Raji (cell line): ENCODE measurements around the gene CKM.

Experiments
- POLR2A ChIP-seq: IDR thresholded peaks from 2 replicates; pipeline ENCODE4 v1.6.1; 2011; ENCODE audit warnings: low read depth, low read length, control low read depth; ENCODE audit not compliant: insufficient read depth

The CKM gene

DNA sequence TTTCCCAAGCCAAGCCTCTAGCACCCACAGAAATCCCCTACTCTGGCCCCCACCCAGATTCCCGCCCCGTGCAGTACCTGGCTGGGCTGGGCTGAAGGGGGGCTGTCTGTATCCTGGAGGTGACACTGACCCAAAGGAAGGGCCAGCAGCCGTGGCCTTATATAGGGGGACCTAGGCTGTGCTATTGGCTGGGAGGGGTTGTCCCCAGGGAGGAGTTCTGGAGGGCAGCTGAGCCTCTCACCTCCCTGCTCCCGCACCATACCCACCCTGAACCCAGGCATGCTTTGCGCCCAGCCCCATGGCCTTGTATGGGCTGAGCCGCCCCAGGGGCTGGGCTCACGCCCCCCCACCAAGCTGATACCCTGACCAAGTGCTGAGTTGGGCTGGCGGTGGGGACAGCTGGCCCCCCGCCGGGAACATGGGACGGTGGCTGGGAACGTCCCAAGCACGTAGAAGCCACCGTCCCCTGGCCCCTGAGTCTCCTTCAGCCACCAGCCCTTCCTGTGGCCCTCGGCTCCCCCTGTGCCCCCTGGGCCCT is at the start of gene CKM:
Gene CKM, minus strand, starts transcription at position 132 of the 538 bp plus-strand sequence. CDS start 3,162 bp downstream, outside the sequence.
- no peak for TF ChIP-seq POLR2A

DNA sequence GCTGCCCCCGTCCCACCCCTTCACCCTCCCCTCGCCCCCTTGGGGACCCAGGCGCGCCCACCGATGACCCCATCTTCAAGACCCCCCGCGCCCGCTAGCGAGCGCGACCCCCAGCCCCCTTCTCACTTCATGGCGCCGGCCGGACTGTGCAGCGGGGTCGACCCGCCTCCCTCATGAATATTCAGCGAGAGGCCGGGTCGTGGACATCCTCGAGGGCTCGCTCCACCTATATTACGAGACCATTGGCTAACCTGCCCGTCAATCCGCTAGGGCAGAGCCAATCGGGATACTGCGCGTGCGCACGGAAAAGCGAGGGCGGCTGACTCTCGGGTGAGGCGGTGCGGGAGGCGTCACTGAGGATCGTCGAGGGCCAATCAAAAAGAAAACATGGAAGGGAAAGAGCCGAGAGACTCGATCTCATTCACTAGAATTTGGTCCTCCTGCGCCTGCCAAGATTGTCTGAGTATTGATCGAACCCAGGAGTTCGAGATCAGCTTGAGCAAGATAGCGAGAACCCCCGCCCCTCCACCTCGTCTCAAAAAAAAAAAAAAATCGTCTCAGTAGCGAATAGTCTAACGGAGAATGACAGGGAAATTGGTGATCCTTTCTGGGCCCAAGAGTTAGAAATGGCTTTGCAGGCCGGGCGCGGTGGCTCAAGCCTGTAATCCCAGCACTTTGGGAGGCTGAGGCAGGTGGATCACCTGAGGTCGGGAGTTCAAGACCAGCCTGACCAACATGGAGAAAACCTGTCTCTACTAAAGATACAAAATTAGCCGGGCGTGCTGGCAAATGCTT is 47.9 kb upstream of the CKM start, which contains the start of gene ERCC2:
Gene ERCC2, minus strand, starts transcription at position 164 of the 795 bp plus-strand sequence. Its CDS starts 33 bp downstream, at position 131.
- TF ChIP-seq POLR2A, result peak; percentile 71

DNA sequence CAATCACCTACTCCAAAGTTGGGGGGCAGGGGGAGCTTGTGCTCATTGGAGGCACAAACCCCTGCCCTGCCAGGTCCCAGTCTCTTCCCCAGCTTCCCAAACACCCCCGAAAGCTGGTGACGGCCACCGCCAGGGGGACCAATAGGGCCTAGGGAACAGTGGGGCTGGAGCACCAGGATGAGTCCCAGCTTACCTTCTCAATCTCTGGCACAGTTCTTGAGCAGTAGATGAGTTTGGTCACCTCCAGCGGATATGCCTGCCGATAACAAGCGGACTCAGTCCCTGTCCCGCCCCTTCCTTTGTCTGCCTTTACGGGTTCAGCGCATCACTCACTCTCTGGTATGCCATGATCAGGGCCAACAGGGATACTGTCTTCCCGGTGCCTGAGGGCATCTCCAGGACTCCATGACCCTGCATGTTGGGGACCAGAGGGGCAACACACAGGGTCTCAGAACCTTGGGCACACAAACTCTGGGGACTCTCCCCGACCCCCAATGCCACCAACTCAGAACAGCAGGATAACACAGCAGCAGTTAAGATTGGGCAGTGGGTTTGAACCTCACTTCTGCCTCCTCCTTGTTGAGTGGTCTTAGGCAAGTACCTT is 46.2 kb upstream of the CKM start:
- TF ChIP-seq POLR2A, result no peak

- TF ChIP-seq POLR2A, result no peak
Observed at GRCh38 chr19:45368127-45368526, 45.5 kb upstream of the CKM start.

DNA sequence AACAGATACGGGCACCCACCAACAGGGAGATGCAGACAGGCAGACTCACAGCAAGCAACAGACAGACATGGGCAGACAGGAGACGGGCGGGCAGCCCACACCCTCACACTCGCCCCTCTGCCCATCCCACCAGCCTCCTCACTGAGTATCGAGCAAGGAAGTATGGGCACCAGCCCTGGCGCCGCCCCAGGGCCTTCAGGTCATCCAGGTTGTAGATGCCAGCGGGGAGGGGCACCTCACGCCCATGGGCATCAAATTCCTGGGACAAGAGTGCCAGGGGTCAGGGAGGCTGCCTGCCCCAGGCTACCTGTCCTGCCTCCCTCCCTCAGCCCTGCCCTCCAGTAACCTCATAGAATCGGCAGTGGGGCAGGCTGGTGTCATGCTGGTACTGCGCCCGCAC is 42.0 kb upstream of the CKM start:
- TF ChIP-seq POLR2A, result no peak

- TF ChIP-seq POLR2A, result no peak
Observed at GRCh38 chr19:45363861-45364459, 41.3 kb upstream of the CKM start.

- no peak for TF ChIP-seq POLR2A
Observed at GRCh38 chr19:45362291-45362690, 39.6 kb upstream of the CKM start.

DNA sequence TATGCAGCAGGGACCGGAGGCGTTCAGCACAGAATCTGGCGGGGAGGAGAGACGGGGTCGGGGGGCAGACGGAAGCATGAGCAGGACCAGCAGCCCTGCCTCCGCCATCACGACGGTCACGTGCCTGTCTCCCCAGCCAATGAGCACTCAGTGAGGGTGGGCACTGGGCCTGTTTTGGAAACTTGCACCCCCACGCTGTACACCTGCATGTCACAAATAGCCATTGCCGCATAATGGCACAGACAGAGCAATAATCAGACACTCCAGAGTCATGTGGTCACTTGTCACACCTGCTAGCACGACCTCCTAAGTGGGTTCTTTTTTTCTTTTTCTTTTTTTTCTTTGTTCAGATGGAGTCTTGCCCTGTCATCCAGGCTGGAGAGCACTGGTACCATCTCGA is 38.9 kb upstream of the CKM start:
- no peak for TF ChIP-seq POLR2A

GRCh38 chr19:45358213-45358792 is 35.6 kb upstream of the CKM start:
- no peak for TF ChIP-seq POLR2A

DNA sequence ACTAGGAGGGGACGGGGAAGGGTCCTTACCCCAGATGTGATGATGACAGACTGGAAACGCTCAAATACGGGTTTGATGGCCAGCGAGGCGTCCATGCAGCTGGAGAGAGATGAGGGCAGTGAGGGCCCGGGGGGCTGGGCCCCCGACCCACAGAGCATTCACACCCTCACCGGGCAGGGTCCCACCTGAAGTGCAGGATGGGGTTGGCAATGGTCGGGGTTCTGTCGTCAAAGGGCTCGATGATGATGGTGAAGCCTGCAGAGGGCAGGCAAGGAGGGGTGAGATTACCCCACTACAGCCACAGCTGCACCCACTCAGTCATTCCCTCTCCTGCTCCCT is 34.7 kb upstream of the CKM start:
- TF ChIP-seq POLR2A, result no peak

GRCh38 chr19:45356760-45357444 is 34.2 kb upstream of the CKM start:
- TF ChIP-seq POLR2A, result no peak

DNA sequence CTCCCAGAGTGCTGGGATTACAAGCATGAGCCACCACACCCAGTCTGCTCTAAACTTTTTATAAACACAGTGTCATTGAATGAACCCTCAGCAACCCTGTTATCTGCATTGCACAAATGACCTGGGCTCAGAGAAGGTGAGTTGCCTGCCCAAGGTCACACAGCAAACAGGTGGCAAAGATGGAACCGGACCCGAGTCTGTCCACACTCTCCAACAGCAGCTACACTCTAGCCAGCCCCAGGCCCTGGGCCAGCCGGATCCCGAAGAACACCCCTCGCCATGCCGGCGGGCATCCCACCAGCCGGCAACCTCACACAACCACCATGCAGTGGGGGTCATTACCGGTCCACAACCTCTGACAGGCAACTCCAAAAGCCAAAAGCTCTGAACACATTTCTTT is 33.2 kb upstream of the CKM start:
- TF ChIP-seq POLR2A, result no peak

DNA sequence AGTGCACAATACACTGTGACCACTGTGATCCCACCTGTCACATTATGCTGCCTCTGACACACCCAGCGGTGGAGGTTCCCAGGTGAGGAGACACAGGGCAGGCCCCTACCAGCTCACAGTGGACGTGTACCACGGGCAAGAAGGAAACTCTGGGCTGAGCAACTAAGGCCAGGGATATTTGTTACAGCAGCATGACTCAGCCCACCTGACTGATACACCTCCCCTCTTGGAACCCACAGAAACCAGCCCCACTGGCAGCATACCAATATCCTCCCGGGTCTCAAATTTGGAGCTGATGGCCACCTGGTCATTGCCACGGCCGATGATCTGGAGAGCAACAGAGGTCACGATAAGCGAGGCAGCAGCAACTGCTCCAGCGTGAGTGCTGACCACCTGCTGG is 32.7 kb upstream of the CKM start:
- no peak for TF ChIP-seq POLR2A

DNA sequence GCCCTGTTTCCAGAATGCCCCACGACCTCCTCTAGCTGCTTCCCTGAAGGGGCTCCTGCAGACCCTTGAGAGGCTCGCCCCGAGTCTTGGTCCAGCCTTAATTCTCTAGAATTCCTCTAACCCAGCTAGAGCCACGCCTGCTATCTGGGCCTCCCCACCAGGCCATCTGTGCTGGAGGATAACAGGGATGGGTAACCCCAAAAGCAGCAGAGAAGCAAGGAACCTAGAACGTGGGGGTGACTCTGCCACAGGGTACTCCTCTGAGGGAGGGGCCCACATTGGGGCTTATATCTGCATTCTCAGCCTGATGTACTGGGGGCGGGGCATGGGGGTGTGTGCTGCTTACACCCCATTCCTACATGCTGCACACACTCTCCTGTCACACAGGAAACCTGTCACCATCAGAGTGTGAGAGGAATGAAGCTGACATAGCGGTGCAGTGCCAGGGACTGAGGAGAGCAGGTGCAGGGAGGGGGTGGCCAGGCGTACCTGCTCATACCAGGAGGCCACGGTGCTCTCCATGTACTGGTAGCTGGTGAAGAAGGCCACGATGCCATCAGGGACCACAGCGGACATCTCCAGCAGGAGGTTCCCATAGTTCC is 31.7 kb upstream of the CKM start:
- no peak for TF ChIP-seq POLR2A

GRCh38 chr19:45352914-45353796 is 30.5 kb upstream of the CKM start:
- TF ChIP-seq POLR2A, result no peak
